Keratinocyte (primary cell): Measurements from ENCODE around the gene ZNF581. TPM values are rescaled to one million over a fixed set of nuclear protein-coding genes. Genes with fewer than 3 reads are reported as not detected.
A peak's percentile ranks its signal among the peaks of the same experiment; 100 is the strongest.

ENCODE experiments used
- DNase-seq: peaks from one replicate; pipeline ENCODE4 v3.0.0-alpha.2; 2011; ENCODE audit warnings: low read depth, missing footprints, low spot score
- FAIRE-seq: peaks from 2 replicates; lab custom pipeline; 2011; peaks lifted over from hg19 to GRCh38; lab: Jason Lieb, UNC
- H2AFZ ChIP-seq: 2 replicates; pipeline ENCODE4 v1.6.0; 2012; ENCODE audit warnings: low read length, control low read depth, inconsistent platforms; ENCODE audit not compliant: control insufficient read depth
- H3K27ac ChIP-seq: 2 replicates; pipeline ENCODE4 v1.5.1; 2011; ENCODE audit warnings: low read length; ENCODE audit not compliant: control insufficient read depth, insufficient read depth
- H3K27me3 ChIP-seq: 3 replicates; pipeline ENCODE4 v1.6.0; 2011; ENCODE audit warnings: low read length; ENCODE audit not compliant: control insufficient read depth, insufficient read depth; ENCODE audit errors: extremely low read depth
- H3K36me3 ChIP-seq, 2 experiments: 2 replicates in 1 of 2; 3 replicates in 1 of 2; pipeline ENCODE4 v1.5.1; 2011; ENCODE audit warnings: low read length in 2 of 2, mild to moderate bottlenecking in 1 of 2; ENCODE audit not compliant: control insufficient read depth in 2 of 2, insufficient read depth in 2 of 2; ENCODE audit errors: extremely low read depth in 1 of 2
- H3K4me1 ChIP-seq: 3 replicates; pipeline ENCODE4 v1.5.1; 2011; ENCODE audit warnings: low read length; ENCODE audit not compliant: control insufficient read depth, insufficient read depth; ENCODE audit errors: extremely low read depth
- H3K4me2 ChIP-seq: 3 replicates; pipeline ENCODE4 v1.6.0; 2011; ENCODE audit warnings: low read depth, low read length; ENCODE audit not compliant: control insufficient read depth, insufficient read depth; ENCODE audit errors: extremely low read depth
- H3K4me3 ChIP-seq, 3 experiments: fragments of 200-600 bp in 1 of 3; sonication (generic) in 1 of 3; 2 replicates in 2 of 3; 3 replicates in 1 of 3; pipeline ENCODE4 v1.5.1; 2011 to 2016; ENCODE audit warnings: low read length in 3 of 3, mild to moderate bottlenecking in 3 of 3, control low read depth in 2 of 3, inconsistent platforms in 1 of 3, low read depth in 1 of 3, mixed read lengths in 1 of 3, mixed run types in 1 of 3, moderate library complexity in 1 of 3; ENCODE audit not compliant: control insufficient read depth in 2 of 3, insufficient read depth in 2 of 3; ENCODE audit errors: extremely low read depth in 1 of 3
- H3K79me2 ChIP-seq: 2 replicates; pipeline ENCODE4 v1.6.0; 2012; ENCODE audit warnings: low read length; ENCODE audit not compliant: control insufficient read depth, insufficient read depth
- H3K9ac ChIP-seq: 3 replicates; pipeline ENCODE4 v1.6.0; 2011; ENCODE audit warnings: low read length; ENCODE audit not compliant: control insufficient read depth, insufficient read depth; ENCODE audit errors: extremely low read depth
- H3K9me1 ChIP-seq: 3 replicates; pipeline ENCODE4 v1.6.0; 2011; ENCODE audit warnings: low read length; ENCODE audit not compliant: control insufficient read depth, insufficient read depth; ENCODE audit errors: extremely low read depth
- H3K9me3 ChIP-seq: 2 replicates; pipeline ENCODE4 v1.5.1; 2012; ENCODE audit warnings: low read depth, low read length; ENCODE audit not compliant: control insufficient read depth
- H4K20me1 ChIP-seq: 3 replicates; pipeline ENCODE4 v1.6.0; 2011; ENCODE audit warnings: low read length; ENCODE audit not compliant: control insufficient read depth, insufficient read depth; ENCODE audit errors: extremely low read depth
- EZH2 ChIP-seq: IDR thresholded peaks from one replicate; pipeline ENCODE4 v1.6.1; 2012; ENCODE audit warnings: inconsistent platforms, mild to moderate bottlenecking, low read length, moderate library complexity
- dilution Hi-C: fragments of 300-500 bp; cut with MboI; formaldehyde crosslinking; loops from one replicate; pipeline ENCODE4 v1.7.0; 2020; ENCODE audit warnings: low sequenced_read_pairs; ENCODE audit not compliant: extremely low pct_ligation_motif_present
- polyA plus RNA-seq, 5 experiments: library from polyadenylated mRNA; depleted of rRNA in 3 of 5; stranded (reverse) in 3 of 5; stranded (forward) in 1 of 5; unstranded in 1 of 5; fragments of >200 nt; gene quantifications; 1 replicate in 1 of 5; 2 replicates in 3 of 5; 3 replicates in 1 of 5; pipeline versions ENCODE4 v1.2.1 to v1.2.3, GENCODE V29; 2011 to 2012; ENCODE audit warnings: missing spikeins in 2 of 5, low read depth in 1 of 5, low replicate concordance in 1 of 5
- TF ChIP-seq, protein P1 (sequence below), 3 experiments: IDR thresholded peaks in 1 of 3; conservative IDR thresholded peaks in 1 of 3; optimal IDR thresholded peaks in 1 of 3; 2 replicates in 2 of 3; 3 replicates in 1 of 3; pipeline versions ENCODE3 to v1.5.1; 2011; ENCODE audit warnings: low read length in 3 of 3, mild to moderate bottlenecking in 3 of 3, moderate library complexity in 2 of 3, control low read depth in 1 of 3, inconsistent platforms in 1 of 3; ENCODE audit not compliant: insufficient read depth in 2 of 3; ENCODE audit errors: extremely low read depth in 1 of 3

The ZNF581 gene
- polyA plus RNA-seq, 1 donor (not counting 4 experiments of a cell fraction or from before 2014, with no cell fraction given) = 14.8 TPM

DNA sequence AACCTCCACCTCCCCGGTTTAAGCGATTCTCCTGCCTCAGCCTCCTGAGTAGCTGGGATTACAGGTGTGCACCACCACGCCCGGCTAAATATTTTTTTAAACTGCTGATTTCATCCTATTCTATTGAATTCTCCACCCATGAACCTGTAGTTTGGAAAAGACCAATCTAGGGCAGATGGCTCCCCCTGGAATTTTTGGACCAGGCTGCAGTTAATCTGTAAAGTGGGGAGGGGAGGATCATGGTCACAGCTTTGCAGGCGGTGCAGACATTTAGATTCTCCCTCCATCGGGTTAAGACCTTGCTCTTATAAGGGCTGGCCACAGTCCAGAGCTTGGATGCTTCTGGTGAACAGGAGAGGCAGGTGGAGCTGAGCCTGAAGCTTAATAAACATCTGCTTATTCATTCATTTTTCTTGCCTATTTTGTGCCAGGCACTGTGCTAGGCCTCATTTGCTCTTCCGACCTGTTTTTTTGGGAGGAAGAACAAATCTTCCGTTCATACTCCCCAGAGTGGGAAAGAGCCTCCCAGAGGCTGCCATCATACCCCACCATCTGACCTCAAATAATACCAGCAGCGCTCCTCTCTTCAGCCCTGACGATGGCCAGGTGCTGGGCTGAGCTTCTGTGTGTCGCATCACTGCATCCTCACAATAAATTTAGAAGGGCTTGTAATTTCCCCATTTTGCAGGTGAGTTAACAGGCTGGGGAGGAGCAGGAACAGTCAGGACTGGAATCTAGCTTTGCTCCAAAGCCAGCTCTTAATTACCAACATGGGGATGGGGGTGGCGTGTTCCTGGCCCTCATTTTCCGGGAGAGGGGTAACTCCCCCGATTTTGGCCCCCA is 3.7 kb downstream of the ZNF581 start:
- peak overlapping the region; percentile 29 to 67 (median 58) for H3K4me3 ChIP-seq
- no peak for TF ChIP-seq EZH2
- TF ChIP-seq, protein P1, sequence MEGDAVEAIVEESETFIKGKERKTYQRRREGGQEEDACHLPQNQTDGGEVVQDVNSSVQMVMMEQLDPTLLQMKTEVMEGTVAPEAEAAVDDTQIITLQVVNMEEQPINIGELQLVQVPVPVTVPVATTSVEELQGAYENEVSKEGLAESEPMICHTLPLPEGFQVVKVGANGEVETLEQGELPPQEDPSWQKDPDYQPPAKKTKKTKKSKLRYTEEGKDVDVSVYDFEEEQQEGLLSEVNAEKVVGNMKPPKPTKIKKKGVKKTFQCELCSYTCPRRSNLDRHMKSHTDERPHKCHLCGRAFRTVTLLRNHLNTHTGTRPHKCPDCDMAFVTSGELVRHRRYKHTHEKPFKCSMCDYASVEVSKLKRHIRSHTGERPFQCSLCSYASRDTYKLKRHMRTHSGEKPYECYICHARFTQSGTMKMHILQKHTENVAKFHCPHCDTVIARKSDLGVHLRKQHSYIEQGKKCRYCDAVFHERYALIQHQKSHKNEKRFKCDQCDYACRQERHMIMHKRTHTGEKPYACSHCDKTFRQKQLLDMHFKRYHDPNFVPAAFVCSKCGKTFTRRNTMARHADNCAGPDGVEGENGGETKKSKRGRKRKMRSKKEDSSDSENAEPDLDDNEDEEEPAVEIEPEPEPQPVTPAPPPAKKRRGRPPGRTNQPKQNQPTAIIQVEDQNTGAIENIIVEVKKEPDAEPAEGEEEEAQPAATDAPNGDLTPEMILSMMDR (optimal IDR thresholded peaks at IDR 0.05 in 1 of 3, IDR thresholded peaks at IDR 0.05 in 1 of 3, conservative IDR thresholded peaks at IDR 0.05 in 1 of 3; ENCODE audit: extremely low read depth in 1 of 3, insufficient read depth in 2 of 3, low read length in 3 of 3) = no peak
- DNase-seq (no peak), FAIRE-seq (no peak)
- dilution Hi-C loops = no loop called here
- no peaks in the 10 kb centered on the region for H4K20me1 ChIP-seq
- H3K27ac ChIP-seq = no peak overlapping the region
- H2AFZ ChIP-seq = no peak overlapping the region
- H3K9me3 ChIP-seq = no peaks in the 10 kb centered on the region
- no peaks in the 10 kb centered on the region for H3K9me1 ChIP-seq
- peaks cover 31% of the 10 kb centered on the region for H3K79me2 ChIP-seq
- no peaks in the 10 kb centered on the region for H3K27me3 ChIP-seq
- H3K4me2 ChIP-seq = peak overlapping the region; percentile 77
- H3K9ac ChIP-seq = peak overlapping the region; percentile 75
- peaks cover 32% of the 10 kb centered on the region for H3K4me1 ChIP-seq
- H3K36me3 ChIP-seq = peaks cover 9 to 14% of the 10 kb centered on the region in 2 experiments

DNA sequence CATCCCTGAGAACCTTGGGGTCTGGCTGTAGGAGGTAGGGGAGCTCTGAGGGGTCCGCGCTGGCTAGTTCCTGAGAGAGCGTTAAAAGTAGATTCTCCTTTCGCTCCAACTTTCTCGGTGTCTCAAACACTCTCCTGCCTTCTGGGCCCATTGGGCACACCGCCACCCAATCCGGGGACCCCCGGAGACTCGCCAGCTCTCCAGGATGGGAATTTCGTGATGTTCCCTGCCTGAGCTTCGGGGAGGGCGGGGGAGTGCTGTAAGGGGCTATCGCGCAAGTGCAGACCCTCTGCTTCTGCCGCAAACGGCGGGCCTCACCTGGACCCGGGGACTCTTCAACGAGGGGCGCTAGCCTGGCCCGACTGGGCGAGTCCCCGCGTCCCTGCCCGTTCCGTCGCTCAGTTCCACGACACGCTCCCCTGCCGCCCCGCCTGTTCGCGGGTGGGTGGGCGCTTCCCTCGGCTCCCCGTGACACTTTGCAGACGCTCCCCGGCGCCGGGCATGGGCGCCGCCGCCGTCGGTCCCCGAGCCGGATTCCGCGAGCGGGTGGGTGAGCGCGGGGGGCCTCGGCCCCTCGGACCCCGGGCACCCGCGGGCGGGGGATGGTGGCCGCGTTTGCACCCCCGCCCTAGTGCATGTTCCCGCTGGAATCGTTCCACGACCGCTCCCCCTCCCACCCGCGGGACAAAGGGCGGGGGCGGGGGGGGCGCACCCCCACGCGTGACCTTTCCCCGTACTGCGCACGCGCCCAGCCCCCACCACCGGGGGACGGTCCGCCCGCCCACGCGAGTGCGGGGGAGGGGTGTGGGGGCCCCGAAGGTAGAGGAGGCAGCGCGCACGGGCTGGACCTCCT is 4.5 kb downstream of the ZNF581 start, which contains the start of gene CCDC106:
Gene CCDC106, plus strand, starts transcription at position 481 of the 853 bp plus-strand sequence. CDS start 835 bp downstream, outside the sequence.
- no peaks in the 10 kb centered on the region for H3K9me1 ChIP-seq
- H3K27ac ChIP-seq = peak within 1 kb of the TSS; percentile 54
- DNase-seq (no peak), FAIRE-seq (no peak)
- H2AFZ ChIP-seq = peak within 1 kb of the TSS; percentile 70
- H3K4me1 ChIP-seq = peaks cover 25% of the 10 kb centered on the region
- peaks cover 9 to 14% of the 10 kb centered on the region in 2 experiments for H3K36me3 ChIP-seq
- peak within 1 kb of the TSS; percentile 77 for H3K4me2 ChIP-seq
- TF ChIP-seq, protein P1 (optimal IDR thresholded peaks at IDR 0.05 in 1 of 3, IDR thresholded peaks at IDR 0.05 in 1 of 3, conservative IDR thresholded peaks at IDR 0.05 in 1 of 3; ENCODE audit: extremely low read depth in 1 of 3, insufficient read depth in 2 of 3, low read length in 3 of 3) = no peak
- peak; percentile 23 for TF ChIP-seq EZH2
- H3K9me3 ChIP-seq = no peaks in the 10 kb centered on the region
- H4K20me1 ChIP-seq = no peaks in the 10 kb centered on the region
- no peaks in the 10 kb centered on the region for H3K27me3 ChIP-seq
- H3K79me2 ChIP-seq = peaks cover 24% of the 10 kb centered on the region
- peak within 1 kb of the TSS; percentile 75 for H3K9ac ChIP-seq
- peak within 1 kb of the TSS; percentile 29 to 67 (median 58) for H3K4me3 ChIP-seq
- dilution Hi-C loops = no loop called here
